Esophagus muscularis mucosa (tissue), 3 donors: ENCODE measurements around the gene BAIAP2.

Experiments used
- POLR2A ChIP-seq: fragments of 450-650 bp; IDR thresholded peaks from one replicate; pipeline ENCODE4 v1.6.1; 2017; ENCODE audit warnings: antibody characterized with exemption, moderate library complexity, mild to moderate bottlenecking, low read depth
- TF ChIP-seq, protein P1 (sequence below), 3 experiments: fragments of 200-600 bp in 2 of 3; fragments of 450-650 bp in 1 of 3; sonication (generic) in 2 of 3; IDR thresholded peaks; one replicate each; pipeline ENCODE4 v1.5.1; 2017 to 2019; ENCODE audit warnings: antibody characterized with exemption in 3 of 3, mild to moderate bottlenecking in 2 of 3, moderate library complexity in 1 of 3

DNA sequence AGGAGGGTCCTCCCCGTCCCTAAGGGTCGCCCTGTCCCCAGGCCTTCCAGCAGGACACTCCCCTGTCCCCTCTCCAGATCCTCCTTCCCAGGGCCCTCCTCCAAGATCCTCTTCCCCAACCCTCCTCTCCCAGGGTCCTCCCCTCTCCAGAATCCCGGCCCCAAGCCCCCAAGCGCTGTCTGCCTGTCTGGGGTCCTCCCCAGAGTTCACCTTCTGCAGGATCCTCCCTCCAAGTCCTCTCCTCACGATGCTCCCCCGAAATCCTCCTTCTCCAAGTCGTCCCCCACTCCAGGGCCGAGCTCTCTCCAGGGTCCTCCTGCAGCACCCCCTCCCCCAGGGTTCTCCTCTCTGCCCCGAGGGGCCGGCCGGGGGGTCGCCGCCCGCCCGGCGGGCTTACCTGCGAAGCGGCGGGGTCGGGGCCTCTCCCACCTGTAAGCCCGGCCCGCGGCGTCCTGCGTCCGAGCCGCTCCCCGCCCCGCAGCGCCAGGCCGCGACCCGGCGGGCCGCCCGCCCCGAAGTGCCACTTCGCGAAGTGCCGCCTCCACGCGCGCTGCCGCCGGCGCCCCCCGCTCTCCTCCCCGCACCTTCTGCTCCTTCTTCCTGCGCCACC, 678 bp upstream of the BAIAP2 start:
- TF ChIP-seq, protein P1, sequence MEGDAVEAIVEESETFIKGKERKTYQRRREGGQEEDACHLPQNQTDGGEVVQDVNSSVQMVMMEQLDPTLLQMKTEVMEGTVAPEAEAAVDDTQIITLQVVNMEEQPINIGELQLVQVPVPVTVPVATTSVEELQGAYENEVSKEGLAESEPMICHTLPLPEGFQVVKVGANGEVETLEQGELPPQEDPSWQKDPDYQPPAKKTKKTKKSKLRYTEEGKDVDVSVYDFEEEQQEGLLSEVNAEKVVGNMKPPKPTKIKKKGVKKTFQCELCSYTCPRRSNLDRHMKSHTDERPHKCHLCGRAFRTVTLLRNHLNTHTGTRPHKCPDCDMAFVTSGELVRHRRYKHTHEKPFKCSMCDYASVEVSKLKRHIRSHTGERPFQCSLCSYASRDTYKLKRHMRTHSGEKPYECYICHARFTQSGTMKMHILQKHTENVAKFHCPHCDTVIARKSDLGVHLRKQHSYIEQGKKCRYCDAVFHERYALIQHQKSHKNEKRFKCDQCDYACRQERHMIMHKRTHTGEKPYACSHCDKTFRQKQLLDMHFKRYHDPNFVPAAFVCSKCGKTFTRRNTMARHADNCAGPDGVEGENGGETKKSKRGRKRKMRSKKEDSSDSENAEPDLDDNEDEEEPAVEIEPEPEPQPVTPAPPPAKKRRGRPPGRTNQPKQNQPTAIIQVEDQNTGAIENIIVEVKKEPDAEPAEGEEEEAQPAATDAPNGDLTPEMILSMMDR (IDR thresholded peaks at IDR 0.05) = no peak
- TF ChIP-seq POLR2A = no peak
